GM19328 (cell line): Measurements from ENCODE around the gene KIAA0753.
"Not testable (repeated sequence)": the region's sequence is repeated elsewhere in the genome, so short reads cannot be mapped to it uniquely, and the experiment has no call there.

Experiments
- ATAC-seq: cut with Tn5 transposase; IDR thresholded peaks from one replicate; pipeline ENCODE4 v1.9.1; 2021; ENCODE audit warnings: mild to moderate bottlenecking, moderate library complexity; ENCODE audit not compliant: unreplicated experiment

KIAA0753 gene

GRCh38 chr17:6603744-6604325, 36.7 kb downstream of the KIAA0753 start:
- ATAC-seq = no peak

- ATAC-seq = no peak
Measured at GRCh38 chr17:6602141-6602540, 38.4 kb downstream of the KIAA0753 start.

GRCh38 chr17:6599364-6599763, 41.1 kb downstream of the KIAA0753 start:
- ATAC-seq = no peak

- no peak for ATAC-seq
Measured at GRCh38 chr17:6597727-6598126, 42.8 kb downstream of the KIAA0753 start.

GRCh38 chr17:6596941-6597340, 43.6 kb downstream of the KIAA0753 start:
- ATAC-seq = no peak

GRCh38 chr17:6596511-6596910, 44.0 kb downstream of the KIAA0753 start:
- ATAC-seq = no peak

- ATAC-seq = no peak
Measured at GRCh38 chr17:6596081-6596480, 44.4 kb downstream of the KIAA0753 start.

- not testable (repeated sequence) for ATAC-seq
Measured at GRCh38 chr17:6593371-6593770, 47.1 kb downstream of the KIAA0753 start.

GRCh38 chr17:6592173-6592572, 48.3 kb downstream of the KIAA0753 start:
- ATAC-seq = no peak

- no peak for ATAC-seq
Measured at GRCh38 chr17:6591599-6592158, 48.8 kb downstream of the KIAA0753 start.

GRCh38 chr17:6589266-6589946, 51.1 kb downstream of the KIAA0753 start:
- no peak for ATAC-seq

GRCh38 chr17:6588165-6588564, 52.3 kb downstream of the KIAA0753 start:
- no peak for ATAC-seq

- no peak for ATAC-seq
Measured at GRCh38 chr17:6587310-6587709, 53.2 kb downstream of the KIAA0753 start.

- no peak for ATAC-seq
Measured at GRCh38 chr17:6583411-6583810, 57.1 kb downstream of the KIAA0753 start.

GRCh38 chr17:6580625-6581024, 59.9 kb downstream of the KIAA0753 start:
- no peak for ATAC-seq

- no peak for ATAC-seq
Measured at GRCh38 chr17:6578491-6578890, 62.0 kb downstream of the KIAA0753 start.

- no peak for ATAC-seq
Measured at GRCh38 chr17:6577686-6578263, 62.7 kb downstream of the KIAA0753 start.

GRCh38 chr17:6576038-6576785, 64.3 kb downstream of the KIAA0753 start:
- no peak for ATAC-seq

GRCh38 chr17:6575596-6575988, 64.9 kb downstream of the KIAA0753 start:
- ATAC-seq = no peak

GRCh38 chr17:6574687-6575595, 65.6 kb downstream of the KIAA0753 start:
- no peak for ATAC-seq
